GM19351 (cell line): ENCODE results near the gene NCOA3.

Experiments
- ATAC-seq: cut with Tn5 transposase; IDR thresholded peaks from one replicate; pipeline ENCODE4 v1.9.1; 2021; ENCODE audit warnings: mild to moderate bottlenecking, moderate library complexity; ENCODE audit not compliant: unreplicated experiment

Gene NCOA3

DNA sequence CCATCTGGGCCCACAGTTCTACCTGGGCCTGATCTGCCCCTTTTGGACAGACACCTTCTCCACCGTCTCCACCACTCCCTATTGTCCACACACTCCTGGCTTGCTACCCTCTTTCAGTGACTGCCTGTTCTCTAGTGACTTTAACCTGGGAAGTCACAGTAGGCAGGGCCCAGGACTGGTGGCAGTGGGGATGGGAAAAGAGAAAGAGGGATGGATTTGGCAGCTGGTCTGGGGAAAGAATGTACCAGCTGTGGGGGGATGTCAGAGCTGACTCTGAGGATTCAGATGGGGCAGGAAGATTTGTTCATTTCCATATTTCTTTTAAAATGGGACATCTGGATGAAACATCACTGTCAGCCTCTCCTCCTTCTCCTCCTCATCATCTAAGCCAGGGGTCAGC is 198.1 kb downstream of the NCOA3 start:
- no peak for ATAC-seq

DNA sequence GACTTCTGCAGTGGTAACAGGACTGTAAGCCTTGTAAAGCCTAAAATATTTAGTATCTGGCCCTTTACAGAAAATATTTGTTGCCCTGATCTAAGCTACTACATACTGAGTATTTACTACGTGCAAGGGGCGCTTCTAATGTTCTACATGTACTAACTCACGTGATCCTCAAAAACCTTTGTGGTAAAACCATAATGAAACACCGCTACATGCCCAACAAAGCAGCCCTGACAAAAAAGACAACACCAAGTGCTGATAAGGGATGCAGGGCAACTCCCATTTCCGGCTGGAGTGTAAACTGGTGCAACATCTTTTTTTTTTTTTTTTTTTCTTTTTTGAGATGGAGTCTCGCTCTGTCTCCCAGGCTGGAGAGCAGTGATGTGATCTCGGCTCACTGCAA is 198.6 kb downstream of the NCOA3 start:
- ATAC-seq, result no peak

DNA sequence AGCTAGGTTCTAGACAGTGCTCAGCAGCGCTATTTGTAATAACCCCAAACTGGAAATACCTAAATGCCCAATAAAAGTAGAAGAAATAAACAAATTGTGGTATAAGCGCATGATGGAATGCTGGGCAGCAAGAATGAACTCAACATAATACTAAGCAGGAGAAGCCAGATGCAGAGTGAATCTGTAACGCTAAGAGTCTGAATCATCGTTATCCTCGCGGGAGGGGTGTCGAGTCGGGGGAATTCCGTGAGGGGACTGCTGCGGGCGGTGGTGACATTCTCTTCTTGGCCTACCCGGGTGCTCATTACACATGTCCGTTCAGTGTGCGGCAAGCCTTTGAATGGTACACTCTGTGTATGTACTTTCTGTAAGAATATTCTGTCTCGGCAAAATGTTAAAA is 199.9 kb downstream of the NCOA3 start:
- no peak for ATAC-seq

DNA sequence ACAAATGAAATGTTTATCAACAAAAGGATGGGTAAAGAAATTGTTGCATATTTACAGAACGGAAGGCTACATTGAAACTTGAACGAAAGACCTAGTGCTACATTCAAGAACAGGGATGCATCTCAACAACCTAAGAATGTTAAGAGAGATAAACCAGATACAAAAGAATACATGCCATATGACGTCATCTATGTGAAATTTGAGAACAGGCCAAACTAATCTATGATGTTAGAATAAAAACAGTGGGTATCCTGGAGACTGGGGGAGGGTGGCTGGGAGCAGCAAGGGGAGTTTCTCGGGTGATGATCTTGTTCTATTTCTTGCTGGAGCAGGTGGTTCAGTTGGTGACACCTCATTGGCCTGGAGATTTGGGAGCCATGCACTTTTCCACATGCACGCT is 202.1 kb downstream of the NCOA3 start:
- ATAC-seq, result no peak

DNA sequence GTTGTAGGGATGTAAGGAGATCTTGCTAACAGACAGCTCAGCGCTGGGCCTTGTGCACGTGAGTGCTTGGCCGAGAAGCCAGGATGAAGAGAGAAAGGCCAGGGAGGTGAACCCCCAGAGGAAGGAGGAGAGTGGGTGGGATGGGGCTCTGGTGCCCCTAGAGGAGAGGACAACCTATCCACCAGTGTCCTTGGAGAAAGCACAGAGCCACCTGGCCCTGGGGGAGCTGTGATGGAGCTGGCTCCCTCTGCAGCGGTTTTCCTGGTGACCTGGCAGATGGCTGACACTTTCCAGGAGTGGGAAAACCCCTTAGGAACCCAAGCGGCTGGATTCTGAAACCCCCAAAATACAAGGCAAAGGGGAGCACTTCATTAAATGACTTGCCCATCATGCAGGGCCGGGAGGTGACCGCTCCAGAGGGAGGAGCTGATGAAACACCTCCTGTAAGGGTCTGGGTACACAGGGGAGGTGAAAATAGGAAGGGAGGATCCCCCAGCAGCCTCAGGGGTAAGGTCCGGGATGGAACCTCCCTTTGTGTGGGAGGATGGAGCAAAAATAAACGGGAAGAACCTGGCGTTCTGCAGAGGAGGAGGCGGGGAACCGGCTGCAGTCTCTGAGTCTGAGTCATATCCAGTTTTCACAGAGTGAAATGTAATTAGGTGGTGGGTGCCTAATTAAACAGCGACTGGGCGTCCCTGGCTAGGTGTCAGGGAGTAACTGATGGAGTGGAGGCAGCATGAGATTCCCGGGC is 203.2 kb downstream of the NCOA3 start:
- ATAC-seq, result no peak

DNA sequence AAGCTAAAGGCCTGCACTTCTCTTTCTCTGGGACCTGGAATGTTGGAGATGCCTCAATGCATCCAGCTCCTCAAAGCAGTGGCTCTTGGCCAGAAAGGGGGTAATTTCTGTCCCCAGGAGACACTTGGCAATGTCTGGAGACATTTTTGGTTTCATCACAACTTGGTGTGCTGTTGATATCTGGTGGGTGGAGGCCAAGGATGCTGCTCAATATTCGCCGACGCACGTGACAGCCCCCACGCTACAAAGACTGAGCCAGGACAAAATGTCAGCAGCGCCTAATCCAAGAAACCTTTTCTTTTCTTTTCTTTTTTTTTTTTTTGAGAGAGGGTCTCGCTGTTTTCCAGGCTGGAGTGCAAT is 203.8 kb downstream of the NCOA3 start:
- ATAC-seq, result no peak

DNA sequence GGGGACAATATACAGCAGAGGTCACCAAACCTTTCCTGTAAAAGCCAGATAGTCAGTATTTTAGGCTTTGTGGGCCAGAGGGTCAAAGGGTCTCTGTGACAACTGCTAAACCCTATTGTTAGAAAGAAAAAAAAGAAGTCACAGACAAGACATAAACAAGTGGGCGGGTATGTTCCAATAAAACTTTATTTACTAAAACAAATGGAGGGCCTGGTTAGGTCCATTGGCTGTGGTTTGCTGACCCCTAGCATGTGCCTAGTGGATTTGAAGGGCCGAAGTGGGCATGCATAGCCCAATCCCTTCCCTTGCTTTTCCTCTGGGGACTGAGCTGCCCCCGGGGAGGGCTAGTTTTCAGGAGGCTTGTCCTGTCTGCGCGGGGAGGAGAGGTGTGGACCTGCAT is 204.7 kb downstream of the NCOA3 start:
- ATAC-seq, result no peak
